NCI-H69 (cell line): ENCODE measurements around the gene SLC39A13.
A peak's percentile ranks its signal among the peaks of the same experiment; 100 is the strongest.

Experiments
- DNase-seq: peaks from one replicate; lab custom pipeline; 2025; lab: John Stamatoyannopoulos, UW

The SLC39A13 gene

GRCh38 chr11:47384498-47384897 is 23.9 kb upstream of the SLC39A13 start:
- no peak for DNase-seq

DNA sequence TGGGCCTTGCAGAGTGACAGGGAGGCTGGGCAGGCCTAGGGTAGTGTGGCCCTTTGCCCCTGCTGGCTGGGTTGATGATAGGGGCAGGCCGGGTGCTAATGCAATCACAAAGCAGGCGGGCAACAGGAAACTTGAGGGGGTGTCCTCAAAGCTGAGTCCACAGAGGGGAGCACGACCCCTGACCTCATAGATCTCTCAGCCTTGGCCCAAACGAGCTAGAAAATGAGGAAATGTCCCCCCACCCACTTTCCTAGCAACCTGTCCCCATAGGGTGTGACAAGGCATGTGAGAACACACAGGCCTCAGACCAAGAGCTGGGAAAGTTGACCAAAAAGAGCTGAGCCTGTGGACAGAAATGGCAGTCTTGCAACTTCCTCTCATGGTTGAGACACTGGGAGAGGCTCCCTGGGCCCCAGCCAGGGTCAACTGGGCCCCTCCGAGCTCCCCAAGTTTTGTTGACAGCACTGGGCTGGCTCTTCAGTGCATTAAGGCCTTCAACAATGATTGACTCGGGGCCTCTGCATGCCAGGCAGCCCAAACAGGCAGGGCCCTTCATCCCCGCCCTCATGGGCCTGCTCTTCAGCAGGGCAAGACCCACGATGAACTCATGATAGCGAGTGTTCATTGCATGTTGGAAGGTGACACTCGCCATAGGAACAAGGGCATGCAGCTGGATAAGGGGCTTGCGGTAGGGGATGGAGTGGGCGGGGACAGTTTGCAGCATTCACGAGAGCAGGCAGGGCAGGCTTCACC is 20.3 kb upstream of the SLC39A13 start:
- no peak for DNase-seq

DNA sequence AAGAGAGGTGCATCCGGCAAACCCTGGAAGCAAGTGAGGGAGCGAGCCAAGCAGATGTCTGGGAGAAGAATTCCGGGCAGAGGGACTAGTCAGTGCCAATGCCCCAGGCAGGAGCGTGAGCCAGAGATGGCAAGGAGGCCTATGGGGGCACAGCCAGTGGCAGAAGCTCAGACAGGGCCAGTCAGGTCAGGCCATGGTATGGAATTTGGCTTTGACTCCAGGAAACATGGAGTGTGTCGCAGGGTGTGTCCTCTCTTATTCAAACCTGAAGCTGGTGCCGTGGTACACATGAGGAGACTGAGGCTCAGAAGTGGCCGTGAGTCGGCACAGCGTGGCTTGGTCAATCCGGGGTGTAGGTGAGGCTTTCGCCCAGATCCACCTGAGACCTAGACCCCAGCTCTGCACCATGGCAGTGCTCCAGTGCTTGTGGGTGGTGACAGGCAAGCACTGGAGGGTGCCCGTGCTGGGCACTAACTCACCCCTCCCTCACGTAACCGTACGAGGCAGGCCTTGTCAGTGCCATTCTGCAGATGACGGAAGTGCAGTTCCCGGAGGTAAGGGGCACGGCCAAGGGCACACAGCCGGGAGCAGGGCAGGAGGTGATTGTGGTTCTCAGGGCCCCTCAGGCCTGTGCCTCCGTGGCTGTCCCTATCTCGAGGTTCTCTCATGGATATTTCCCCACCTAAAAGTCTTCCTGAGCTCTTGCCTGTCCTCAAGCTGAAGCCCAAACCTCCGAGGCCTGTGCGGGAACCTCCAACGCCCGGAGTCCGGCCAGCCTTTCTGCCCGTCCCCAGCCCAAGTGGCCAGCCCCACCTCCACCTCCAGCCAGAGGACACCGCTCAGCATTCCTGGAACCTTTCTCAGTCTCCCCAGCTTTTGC is 19.5 kb upstream of the SLC39A13 start:
- DNase-seq: no peak

DNA sequence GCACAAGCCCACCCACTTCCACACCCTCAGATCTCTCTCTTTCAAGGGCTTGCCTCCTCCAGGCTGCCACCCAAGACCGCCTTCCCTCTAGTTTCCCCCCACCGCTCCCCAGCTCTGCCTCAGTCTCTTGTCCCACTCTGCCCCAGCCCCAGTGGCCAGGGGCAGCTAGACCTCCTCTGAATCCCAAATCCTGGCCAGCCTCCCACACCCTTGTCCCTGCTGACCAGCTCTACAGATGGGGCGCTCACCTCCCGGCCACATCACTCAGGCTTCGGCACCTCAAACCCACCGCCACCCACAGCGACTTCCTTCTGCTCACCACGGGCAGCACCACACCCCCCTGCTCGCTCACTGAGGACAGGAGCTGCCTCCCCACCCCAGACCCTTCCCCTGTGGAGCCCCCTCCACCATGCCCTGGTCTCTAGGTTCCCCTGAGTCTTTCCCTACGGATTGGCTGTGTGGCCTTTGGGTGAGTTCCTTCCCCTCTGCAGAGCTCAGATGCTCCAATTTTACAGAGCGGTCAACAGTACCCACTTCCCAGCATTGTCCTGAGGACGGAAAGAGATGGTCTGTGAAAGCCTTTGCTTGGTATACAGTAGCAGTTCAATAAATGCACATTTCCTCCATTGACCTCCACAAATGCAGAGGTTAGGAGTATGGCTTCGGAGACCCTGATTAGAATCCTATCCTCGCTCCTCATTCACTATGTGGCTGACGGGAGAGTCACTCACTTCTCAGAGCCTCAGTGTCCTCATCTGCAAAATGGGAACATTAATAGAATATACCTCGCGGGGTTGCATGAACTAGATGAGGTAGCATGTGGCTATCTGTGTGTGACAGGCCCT is 18.6 kb upstream of the SLC39A13 start:
- no peak for DNase-seq

DNA sequence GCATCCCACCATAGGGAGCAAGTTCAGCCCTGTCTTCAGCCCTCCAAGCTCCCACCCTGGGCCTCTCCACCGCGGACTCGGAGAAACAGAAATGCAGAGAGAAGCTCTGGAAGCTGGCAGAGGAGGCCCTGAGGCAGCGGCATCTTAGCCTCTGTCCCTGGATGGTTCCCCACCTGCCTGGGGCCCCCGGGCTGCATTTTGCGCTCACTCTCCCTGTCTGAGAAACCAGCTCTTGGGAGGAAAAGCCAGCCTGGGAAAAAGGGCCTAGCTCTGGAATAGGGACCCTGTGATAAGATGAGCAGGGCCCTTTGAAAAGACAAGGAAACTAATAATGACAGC is 18.0 kb upstream of the SLC39A13 start:
- DNase-seq: no peak

- DNase-seq: no peak
Measured at GRCh38 chr11:47391077-47391583, 17.3 kb upstream of the SLC39A13 start.

DNA sequence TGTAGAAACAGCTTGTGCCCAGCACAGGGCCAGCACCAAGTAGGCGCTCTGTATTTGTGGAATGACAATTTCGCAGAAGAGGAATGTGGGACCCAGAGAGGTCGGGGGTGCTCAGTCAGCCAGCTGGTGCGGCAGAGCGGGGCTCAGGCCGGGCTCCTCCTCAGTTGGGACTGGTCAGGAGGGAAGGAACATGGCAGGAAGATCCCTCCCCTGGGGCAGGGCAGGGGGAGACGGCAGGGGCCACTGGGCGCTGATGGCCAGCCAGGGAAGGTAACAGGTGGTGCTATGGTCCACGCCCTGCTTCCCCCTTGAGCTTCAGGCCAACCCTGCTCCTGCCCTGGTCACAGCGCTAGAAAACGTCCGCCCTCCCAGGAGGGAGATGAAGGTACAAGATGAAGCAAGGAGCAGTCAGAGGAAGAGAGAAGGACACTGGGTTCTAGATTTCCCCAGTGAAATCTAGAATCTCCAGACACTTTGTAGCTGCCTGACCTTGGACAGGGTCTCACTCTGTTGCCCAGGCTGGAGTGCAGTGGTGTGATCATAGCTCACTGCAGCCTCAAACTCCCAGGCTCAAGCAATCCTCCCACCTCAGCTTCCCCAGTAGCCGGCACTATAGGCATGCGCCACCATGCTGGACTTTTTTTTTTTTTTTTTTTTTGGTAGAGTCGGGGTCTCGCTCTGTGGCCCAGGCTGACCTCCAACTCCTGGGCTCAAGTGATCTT is 16.5 kb upstream of the SLC39A13 start:
- DNase-seq: no peak

DNA sequence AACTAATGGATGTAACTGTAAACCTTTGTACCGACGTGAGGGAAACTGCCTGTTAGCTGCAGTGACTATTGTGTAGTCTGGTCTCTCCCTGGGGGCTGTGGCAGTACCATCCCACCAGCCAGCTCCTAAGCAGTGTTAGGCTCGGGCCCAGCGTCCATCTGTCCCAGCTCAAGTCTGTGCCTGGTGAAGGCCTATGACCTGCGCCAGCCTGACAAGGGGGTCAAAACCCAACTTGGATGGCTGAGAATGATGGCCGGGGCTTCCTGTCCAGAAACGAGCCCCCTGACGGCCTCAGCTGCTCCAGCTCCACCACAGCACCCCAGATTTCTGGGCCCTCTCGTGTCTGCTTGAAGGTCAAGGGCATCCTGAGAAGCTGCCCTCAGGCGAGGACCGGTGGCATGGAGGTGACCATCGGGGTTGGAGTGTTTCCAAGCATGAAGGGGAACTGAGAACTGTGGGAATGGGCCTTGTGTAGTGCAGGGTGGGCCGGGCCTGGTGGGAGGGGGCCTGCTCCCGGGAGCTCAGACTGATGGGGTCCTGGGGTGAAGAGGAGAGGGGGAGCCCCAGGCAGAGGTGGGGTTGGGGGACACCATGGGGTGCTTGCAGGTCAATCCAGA is 15.7 kb upstream of the SLC39A13 start:
- DNase-seq: no peak

DNA sequence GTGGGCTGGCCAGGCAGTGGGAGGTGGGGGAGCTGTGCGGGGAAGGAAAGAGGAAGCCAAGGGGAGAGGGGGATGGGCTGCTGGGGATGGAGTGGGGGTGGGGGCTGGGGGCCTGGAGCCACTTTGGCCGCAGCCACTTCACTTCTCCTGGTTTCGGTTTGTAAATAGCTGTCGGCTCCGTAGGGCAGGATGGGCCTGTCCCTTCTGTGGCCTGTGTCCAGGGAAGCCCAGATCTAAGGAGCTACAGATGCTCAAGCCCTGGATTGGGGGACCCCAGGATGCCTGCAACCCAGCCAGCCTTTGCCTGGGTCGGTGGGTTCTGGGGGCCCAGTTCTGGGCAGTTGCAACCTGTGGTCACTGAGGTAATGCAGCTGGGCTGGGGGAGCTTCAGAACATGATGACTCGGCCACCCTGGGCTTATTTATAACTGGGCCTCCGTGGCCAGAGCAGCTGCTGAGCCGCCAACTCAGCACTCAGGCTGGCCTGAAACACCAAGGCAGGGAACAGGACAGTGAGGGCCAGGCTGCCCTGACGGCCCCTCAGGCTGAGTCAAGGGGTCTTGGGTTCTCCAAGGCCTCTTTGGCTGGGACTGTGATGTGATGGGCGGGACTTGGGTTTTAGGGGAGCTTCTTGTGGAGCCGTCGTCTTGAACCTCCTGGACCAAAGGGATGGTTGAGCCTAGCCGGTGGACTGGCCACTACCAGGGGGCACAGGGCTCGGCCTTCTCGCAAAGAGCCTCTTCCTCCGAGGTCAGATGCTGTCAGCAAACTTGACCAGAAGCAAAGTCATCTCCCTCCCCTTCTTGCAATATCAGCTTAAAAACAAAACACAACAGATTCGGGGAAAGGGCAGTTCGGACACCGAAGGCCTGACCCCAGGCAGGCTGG is 15.0 kb upstream of the SLC39A13 start:
- DNase-seq: no peak

- DNase-seq: no peak
Measured at GRCh38 chr11:47394050-47394321, 14.4 kb upstream of the SLC39A13 start.

- DNase-seq: no peak
Measured at GRCh38 chr11:47394322-47395222, 13.8 kb upstream of the SLC39A13 start.

GRCh38 chr11:47395223-47396048 is 13.0 kb upstream of the SLC39A13 start:
- no peak for DNase-seq

DNA sequence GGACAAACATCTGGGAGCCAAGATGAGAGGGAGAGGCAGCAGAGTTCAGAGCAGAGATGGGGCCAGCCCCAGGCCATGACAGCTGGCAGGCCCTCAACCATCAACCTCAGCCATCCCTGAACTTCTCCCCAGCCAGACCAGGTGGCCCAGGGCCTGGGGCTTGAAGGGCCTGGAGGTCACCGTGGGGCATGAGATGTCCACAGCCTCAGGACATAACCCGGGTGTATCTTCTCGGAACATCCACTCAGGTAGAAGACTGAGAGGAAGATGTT is 12.4 kb upstream of the SLC39A13 start:
- no peak for DNase-seq

DNA sequence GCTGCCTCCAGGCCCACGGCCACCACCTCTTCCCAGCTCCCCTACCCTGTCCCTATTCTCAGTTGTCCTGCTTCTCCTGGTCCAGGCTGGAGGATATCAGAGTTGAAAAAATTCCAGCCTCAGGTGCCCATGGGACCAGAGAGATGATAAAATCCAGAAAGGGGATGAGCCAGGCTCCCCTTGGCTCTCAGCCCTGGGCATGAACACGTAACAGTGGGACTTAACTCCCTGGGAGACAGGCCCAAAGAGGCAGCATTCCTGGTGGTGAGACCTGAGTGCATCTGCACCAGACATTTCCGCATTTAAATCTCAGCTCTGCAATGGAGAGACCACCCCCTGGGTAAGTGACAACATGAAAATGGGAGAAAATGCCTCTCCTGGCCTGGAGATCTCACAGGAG is 10.4 kb upstream of the SLC39A13 start:
- no peak for DNase-seq

- DNase-seq: no peak
Measured at GRCh38 chr11:47398551-47398950, 9.8 kb upstream of the SLC39A13 start.

- DNase-seq: peak; percentile 57
Measured at GRCh38 chr11:47399860-47400767, 8.3 kb upstream of the SLC39A13 start.

GRCh38 chr11:47400768-47401279 is 7.6 kb upstream of the SLC39A13 start:
- no peak for DNase-seq
